Lower lobe of right lung (tissue), 2 donors: ENCODE measurements around the gene ITM2B. TPM values are rescaled to one million over a fixed set of nuclear protein-coding genes. Genes with fewer than 3 reads are reported as not detected.
A peak's percentile ranks its signal among the peaks of the same experiment; 100 is the strongest.
"Not testable (repeated sequence)": the region's sequence is repeated elsewhere in the genome, so short reads cannot be mapped to it uniquely, and the experiment has no call there.

Source experiments
- ATAC-seq, 2 donors: fragments of 200-7000 bp; cut with Tn5 transposase; one replicate each; pipeline ENCODE4 v1.9.1; 2020 to 2022; ENCODE audit warnings: mild to moderate bottlenecking in 2 of 2, moderate library complexity in 2 of 2
- DNase-seq: peaks from one replicate; pipeline ENCODE4 v3.0.0-alpha.2; 2020
- H3K27ac ChIP-seq: fragments of 200-600 bp; one replicate; pipeline ENCODE4 v1.8.0; 2022
- H3K27me3 ChIP-seq: fragments of 200-600 bp; one replicate; pipeline ENCODE4 v1.8.0; 2022; ENCODE audit warnings: low read depth
- H3K36me3 ChIP-seq: fragments of 200-600 bp; one replicate; pipeline ENCODE4 v1.8.0; 2022; ENCODE audit warnings: mild to moderate bottlenecking
- H3K4me1 ChIP-seq: fragments of 200-600 bp; one replicate; pipeline ENCODE4 v1.8.0; 2022
- H3K4me3 ChIP-seq: fragments of 200-600 bp; one replicate; pipeline ENCODE4 v1.8.0; 2022; ENCODE audit warnings: mild to moderate bottlenecking
- H3K9me3 ChIP-seq: fragments of 200-600 bp; one replicate; pipeline ENCODE4 v1.8.0; 2022
- CTCF ChIP-seq: fragments of 200-600 bp; IDR thresholded peaks from one replicate; pipeline ENCODE4 v1.8.0; 2022; ENCODE audit warnings: antibody characterized with exemption, mild to moderate bottlenecking
- intact Hi-C: fragments of 100-400 bp; cut with DNase I; formaldehyde crosslinking; loops from one replicate; pipeline ENCODE4 v1.11.0; 2022
- total RNA-seq: library from RNA; stranded (reverse); fragmentation: NEBNext Ultra II Directional; extraction: Animal tissue kit (Norgen Biotek cat#: 25700); gene quantifications from one replicate; pipeline ENCODE4 v1.2.1, GENCODE V29; 2021
- donor health status: DM: no; HTN: yes; CAD: no; lungs with severe emphysema.

The ITM2B gene
- total RNA-seq, 1 donor from 2014 or later: 834 TPM

- DNase-seq: no peak
- no peaks in the 10 kb centered on the region for H3K27me3 ChIP-seq
- H3K9me3 ChIP-seq: no peaks in the 10 kb centered on the region
- intact Hi-C loops: no loop called here
- no peak overlapping the region for H3K4me3 ChIP-seq
- no peaks in the 10 kb centered on the region for H3K36me3 ChIP-seq
- H3K27ac ChIP-seq: no peak overlapping the region
- TF ChIP-seq CTCF: no peak
- ATAC-seq: no peak
- no peaks in the 10 kb centered on the region for H3K4me1 ChIP-seq
Measured at GRCh38 chr13:48188601-48189000, 44.4 kb upstream of the ITM2B start.

- DNase-seq: no peak
- intact Hi-C loops: no loop called here
- no peak for ATAC-seq
- no peaks in the 10 kb centered on the region for H3K9me3 ChIP-seq
- no peaks in the 10 kb centered on the region for H3K4me1 ChIP-seq
- no peaks in the 10 kb centered on the region for H3K36me3 ChIP-seq
- H3K27me3 ChIP-seq: no peaks in the 10 kb centered on the region
- no peak overlapping the region for H3K27ac ChIP-seq
- TF ChIP-seq CTCF: no peak
- no peak overlapping the region for H3K4me3 ChIP-seq
Measured at GRCh38 chr13:48189171-48189570, 43.8 kb upstream of the ITM2B start.

- H3K4me1 ChIP-seq: no peaks in the 10 kb centered on the region
- H3K27ac ChIP-seq: no peak overlapping the region
- ATAC-seq (no peak), DNase-seq (no peak)
- no peaks in the 10 kb centered on the region for H3K36me3 ChIP-seq
- no peaks in the 10 kb centered on the region for H3K27me3 ChIP-seq
- H3K4me3 ChIP-seq: no peak overlapping the region
- intact Hi-C loops: no loop called here
- no peaks in the 10 kb centered on the region for H3K9me3 ChIP-seq
- TF ChIP-seq CTCF: no peak
Measured at GRCh38 chr13:48192411-48192935, 40.5 kb upstream of the ITM2B start.

GRCh38 chr13:48194379-48194754, 38.6 kb upstream of the ITM2B start:
- peak; percentile 64 to 81 for ATAC-seq
- no peak overlapping the region for H3K4me3 ChIP-seq
- TF ChIP-seq CTCF: no peak

GRCh38 chr13:48199404-48199946, 33.5 kb upstream of the ITM2B start:
- no peaks in the 10 kb centered on the region for H3K4me1 ChIP-seq
- intact Hi-C loops: no loop called here
- H3K9me3 ChIP-seq: no peaks in the 10 kb centered on the region
- H3K4me3 ChIP-seq: no peak overlapping the region
- no peaks in the 10 kb centered on the region for H3K36me3 ChIP-seq
- H3K27ac ChIP-seq: no peak overlapping the region
- ATAC-seq: no peak
- no peaks in the 10 kb centered on the region for H3K27me3 ChIP-seq
- TF ChIP-seq CTCF: no peak
- DNase-seq: no peak

More at GRCh38 chr13:48194379-48194754, 38.6 kb upstream of the ITM2B start:
- DNase-seq: no peak
- no peak overlapping the region for H3K27ac ChIP-seq
- H3K4me1 ChIP-seq: no peaks in the 10 kb centered on the region
- intact Hi-C loops: no loop called here
- H3K36me3 ChIP-seq: no peaks in the 10 kb centered on the region
- no peaks in the 10 kb centered on the region for H3K27me3 ChIP-seq
- H3K9me3 ChIP-seq: no peaks in the 10 kb centered on the region

- no peak for TF ChIP-seq CTCF
- DNase-seq (no peak), ATAC-seq (no peak)
- Histone ChIP-seq H3K36me3 (no peaks in the 10 kb centered on the region), H3K27ac (no peak overlapping the region), H3K27me3 (no peaks in the 10 kb centered on the region), H3K4me1 (no peaks in the 10 kb centered on the region), H3K4me3 (no peak overlapping the region), H3K9me3 (no peaks in the 10 kb centered on the region)
- intact Hi-C loops: no loop called here
Measured at GRCh38 chr13:48201044-48201443, 32.0 kb upstream of the ITM2B start.

- H3K4me3 ChIP-seq, ATAC-seq, DNase-seq, H3K27ac ChIP-seq, H3K36me3 ChIP-seq, intact Hi-C loops, H3K4me1 ChIP-seq, H3K27me3 ChIP-seq, H3K9me3 ChIP-seq: not testable (repeated sequence)
Measured at GRCh38 chr13:48207207-48207606, 25.8 kb upstream of the ITM2B start.
